HCT116 (cell line): ENCODE measurements around the gene CERS3. TPM values are rescaled to one million over a fixed set of nuclear protein-coding genes. Genes with fewer than 3 reads are reported as not detected.

ENCODE experiments used
- ATAC-seq: fragments of 200-7000 bp; cut with Tn5 transposase; 2 replicates; pipeline ENCODE4 v1.9.1; 2020; ENCODE audit warnings: mild to moderate bottlenecking, moderate library complexity
- BruUV-seq: library from RNA; stranded (reverse); fragments of 400-500 nt; replicated peaks from 2 replicates; lab custom pipeline; 2021; lab: Mats Ljungman, UMichigan
- CTCF ChIA-PET: fragments of 300-600 bp; sonication (Branson Sonifier 250); formaldehyde crosslinking; loops from one replicate; lab custom pipeline; 2021; ENCODE audit warnings: antibody characterized with exemption; lab: Charles Lee
- POLR2A ChIA-PET: fragments of 300-600, 350-600 bp; sonication (Branson Sonifier 250); formaldehyde crosslinking; loops from one replicate; lab custom pipeline; 2021; ENCODE audit warnings: antibody characterized with exemption; lab: Charles Lee
- RAD21 ChIA-PET, 2 experiments: fragments of 300-600 bp; sonication (Branson Sonifier 250); formaldehyde crosslinking; loops; one replicate each; lab custom pipeline; 2023; ENCODE audit warnings: low total read pairs in 2 of 2; ENCODE audit not compliant: uncharacterized antibody in 2 of 2, unreplicated experiment in 2 of 2, low non-redundant PET in 1 of 2; lab: Charles Lee
- DNase-seq: peaks from one replicate; pipeline ENCODE4 v3.0.0-alpha.2; 2010; ENCODE audit warnings: low read depth, low spot score
- H2AFZ ChIP-seq: fragments of 200-600 bp; shearing (Covaris generic), sonication (generic); 2 replicates; pipeline ENCODE4 v1.6.1; 2017; ENCODE audit warnings: low read depth, mixed run types, mixed read lengths, antibody characterized with exemption, low read length; ENCODE audit not compliant: poor library complexity, severe bottlenecking
- H3K27ac ChIP-seq: 2 replicates; pipeline ENCODE4 v1.5.1; 2012; ENCODE audit warnings: low read depth, low read length
- H3K27me3 ChIP-seq: fragments of 200-600 bp; sonication (generic); 2 replicates; pipeline ENCODE4 v1.6.1; 2016; ENCODE audit warnings: mixed run types, low read length, mixed read lengths; ENCODE audit not compliant: insufficient read depth
- H3K36me3 ChIP-seq, 2 experiments: fragments of 200-500 bp in 1 of 2; fragments of 200-600 bp in 1 of 2; sonication (Bioruptor generic) in 1 of 2; sonication (generic) in 1 of 2; 2 replicates each; pipeline versions ENCODE4 v1.5.1 to v1.6.1; 2014 to 2016; ENCODE audit warnings: low read length in 2 of 2, inconsistent platforms in 1 of 2, mixed read lengths in 1 of 2, mixed run types in 1 of 2; ENCODE audit not compliant: insufficient read depth in 2 of 2, control insufficient read depth in 1 of 2
- H3K4me1 ChIP-seq, 2 experiments: fragments of 200-600 bp in 1 of 2; sonication (generic) in 1 of 2; 2 replicates each; pipeline versions ENCODE4 v1.5.1 to v1.6.1; 2012 to 2017; ENCODE audit warnings: low read length in 2 of 2, inconsistent platforms in 1 of 2, mild to moderate bottlenecking in 1 of 2, mixed read lengths in 1 of 2, mixed run types in 1 of 2, moderate library complexity in 1 of 2; ENCODE audit not compliant: insufficient read depth in 2 of 2, control insufficient read depth in 1 of 2
- H3K4me2 ChIP-seq: fragments of 200-600 bp; sonication (generic); 2 replicates; pipeline ENCODE4 v1.6.1; 2017; ENCODE audit warnings: mixed run types, low read length, mixed read lengths
- H3K4me3 ChIP-seq, 2 experiments: fragments of 200-600 bp in 1 of 2; sonication (generic) in 1 of 2; replicated peaks in 1 of 2; 2 replicates each; pipeline ENCODE4 v1.5.1; 2011 to 2016; ENCODE audit warnings: low read length in 2 of 2, control low read depth in 1 of 2, low read depth in 1 of 2, mild to moderate bottlenecking in 1 of 2, mixed read lengths in 1 of 2, mixed run types in 1 of 2
- H3K79me2 ChIP-seq: fragments of 200-600 bp; sonication (generic); 2 replicates; pipeline ENCODE4 v1.6.1; 2017; ENCODE audit warnings: mild to moderate bottlenecking, mixed run types, low read length, moderate library complexity, mixed read lengths; ENCODE audit not compliant: insufficient read depth
- H3K9ac ChIP-seq: fragments of 200-600 bp; sonication (generic); 2 replicates; pipeline ENCODE4 v1.6.1; 2016; ENCODE audit warnings: low read length, mixed read lengths
- H3K9me2 ChIP-seq: fragments of 200-600 bp; sonication (generic), shearing (Covaris generic); 2 replicates; pipeline ENCODE4 v1.6.1; 2017; ENCODE audit warnings: mixed run types, mild to moderate bottlenecking, moderate library complexity; ENCODE audit not compliant: insufficient read depth
- H3K9me3 ChIP-seq, 2 experiments: fragments of 200-500 bp in 1 of 2; fragments of 200-600 bp in 1 of 2; sonication (Bioruptor generic) in 1 of 2; sonication (generic) in 1 of 2; 2 replicates each; pipeline ENCODE4 v1.6.1; 2014 to 2017; ENCODE audit warnings: low read length in 2 of 2, mixed read lengths in 2 of 2, inconsistent platforms in 1 of 2, low read depth in 1 of 2, mild to moderate bottlenecking in 1 of 2, mixed run types in 1 of 2, moderate library complexity in 1 of 2; ENCODE audit not compliant: control insufficient read depth in 1 of 2, insufficient read depth in 1 of 2
- H4K20me1 ChIP-seq: fragments of 200-600 bp; sonication (generic), shearing (Covaris generic); 2 replicates; pipeline ENCODE4 v1.6.1; 2017; ENCODE audit warnings: mixed run types, mild to moderate bottlenecking, moderate library complexity; ENCODE audit not compliant: insufficient read depth
- CBX3 ChIP-seq: IDR thresholded peaks from 2 replicates; pipeline ENCODE4 v1.6.1; 2012; ENCODE audit warnings: low read depth
- ELF1 ChIP-seq: IDR thresholded peaks from 2 replicates; pipeline ENCODE4 v1.6.1; 2012; ENCODE audit warnings: low read depth, borderline replicate concordance
- EZH2 ChIP-seq: fragments of 200-600 bp; sonication (generic); IDR thresholded peaks from 2 replicates; pipeline ENCODE4 v1.6.1; 2017; ENCODE audit warnings: antibody characterized with exemption, mixed run types
- EZH2phosphoT487 ChIP-seq: fragments of 200-600 bp; IDR thresholded peaks from 2 replicates; pipeline ENCODE4 v1.6.1; 2018; ENCODE audit warnings: antibody characterized with exemption, borderline replicate concordance
- FOSL1 ChIP-seq: IDR thresholded peaks from 2 replicates; pipeline ENCODE4 v1.6.1; 2012; ENCODE audit warnings: low read depth
- POLR2A ChIP-seq: IDR thresholded peaks from 2 replicates; pipeline ENCODE4 v1.7.0; 2011; ENCODE audit warnings: borderline replicate concordance; ENCODE audit not compliant: insufficient read depth, insufficient read length; ENCODE audit errors: extremely low read depth
- SIN3A ChIP-seq: IDR thresholded peaks from 2 replicates; pipeline ENCODE4 v1.6.1; 2012; ENCODE audit warnings: low read depth
- YY1 ChIP-seq: IDR thresholded peaks from 2 replicates; pipeline ENCODE4 v1.6.1; 2011; ENCODE audit warnings: low read length, low read depth, moderate library complexity, mild to moderate bottlenecking; ENCODE audit not compliant: insufficient replicate concordance; ENCODE audit errors: extremely low read depth
- intact Hi-C: fragments of 100-400 bp; cut with micrococcal nuclease; formaldehyde crosslinking; loops from 2 replicates; pipeline ENCODE4 v1.10.0; 2022
- total RNA-seq: library from RNA; stranded (reverse); gene quantifications from one replicate; pipeline ENCODE4 v1.2.1, GENCODE V29; 2021; ENCODE audit not compliant: unreplicated experiment
- TF ChIP-seq, protein P1 (sequence below), 3 experiments: fragments of 200-600 bp in 1 of 3; sonication (generic) in 1 of 3; IDR thresholded peaks in 2 of 3; conservative IDR thresholded peaks in 1 of 3; 2 replicates each; pipeline ENCODE4 v1.5.1; 2012 to 2017; ENCODE audit warnings: low read depth in 2 of 3, low read length in 2 of 3, antibody characterized with exemption in 1 of 3, borderline replicate concordance in 1 of 3, control low read depth in 1 of 3, mild to moderate bottlenecking in 1 of 3, mixed read lengths in 1 of 3, mixed run types in 1 of 3, moderate library complexity in 1 of 3; ENCODE audit not compliant: insufficient read depth in 1 of 3
- TF ChIP-seq, protein P2 (sequence below): IDR thresholded peaks from 2 replicates; pipeline ENCODE4 v1.6.1; 2011; ENCODE audit warnings: mild to moderate bottlenecking, low read length, moderate library complexity; ENCODE audit not compliant: insufficient replicate concordance; ENCODE audit errors: extremely low read depth

Gene CERS3
- total RNA-seq, 1 experiment from 2014 or later = not detected

DNA sequence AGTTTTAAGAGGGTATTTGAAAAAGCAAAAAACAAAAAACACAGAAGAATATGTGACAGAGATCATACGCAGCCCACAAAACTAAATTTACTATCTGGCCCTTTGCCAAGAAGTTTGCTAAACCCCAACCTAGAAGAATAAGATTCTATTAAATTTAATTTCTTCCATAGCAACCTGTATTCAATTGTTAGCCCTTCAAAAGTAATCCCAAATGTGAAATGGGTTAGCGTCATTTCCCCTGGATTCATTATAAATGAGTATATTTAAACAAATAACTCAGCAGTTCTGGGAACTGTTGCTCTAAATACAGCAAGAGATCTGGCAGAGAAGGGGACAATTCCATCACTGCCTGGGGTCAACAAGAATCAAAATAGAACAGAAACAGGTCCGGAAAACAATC is 56.8 kb downstream of the CERS3 start:
- intact Hi-C loops = no loop called here
- ChIA-PET CTCF (no interaction called here), POLR2A (no interaction called here), RAD21 (no interaction called here)
- Histone ChIP-seq H3K4me3 (no peak overlapping the region), H3K27ac (no peak overlapping the region), H2AFZ (no peak overlapping the region), H3K79me2 (no peaks in the 10 kb centered on the region), H3K9me3 (no peaks in the 10 kb centered on the region), H3K9me2 (no peaks in the 10 kb centered on the region), H3K36me3 (no peaks in the 10 kb centered on the region), H3K4me2 (no peak overlapping the region), H4K20me1 (no peaks in the 10 kb centered on the region), H3K4me1 (no peaks in the 10 kb centered on the region), H3K9ac (no peak overlapping the region), H3K27me3 (no peaks in the 10 kb centered on the region)
- TF ChIP-seq, protein P1, sequence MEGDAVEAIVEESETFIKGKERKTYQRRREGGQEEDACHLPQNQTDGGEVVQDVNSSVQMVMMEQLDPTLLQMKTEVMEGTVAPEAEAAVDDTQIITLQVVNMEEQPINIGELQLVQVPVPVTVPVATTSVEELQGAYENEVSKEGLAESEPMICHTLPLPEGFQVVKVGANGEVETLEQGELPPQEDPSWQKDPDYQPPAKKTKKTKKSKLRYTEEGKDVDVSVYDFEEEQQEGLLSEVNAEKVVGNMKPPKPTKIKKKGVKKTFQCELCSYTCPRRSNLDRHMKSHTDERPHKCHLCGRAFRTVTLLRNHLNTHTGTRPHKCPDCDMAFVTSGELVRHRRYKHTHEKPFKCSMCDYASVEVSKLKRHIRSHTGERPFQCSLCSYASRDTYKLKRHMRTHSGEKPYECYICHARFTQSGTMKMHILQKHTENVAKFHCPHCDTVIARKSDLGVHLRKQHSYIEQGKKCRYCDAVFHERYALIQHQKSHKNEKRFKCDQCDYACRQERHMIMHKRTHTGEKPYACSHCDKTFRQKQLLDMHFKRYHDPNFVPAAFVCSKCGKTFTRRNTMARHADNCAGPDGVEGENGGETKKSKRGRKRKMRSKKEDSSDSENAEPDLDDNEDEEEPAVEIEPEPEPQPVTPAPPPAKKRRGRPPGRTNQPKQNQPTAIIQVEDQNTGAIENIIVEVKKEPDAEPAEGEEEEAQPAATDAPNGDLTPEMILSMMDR (IDR thresholded peaks at IDR 0.05 in 2 of 3, conservative IDR thresholded peaks at IDR 0.05 in 1 of 3; ENCODE audit: borderline replicate concordance in 1 of 3, insufficient read depth in 1 of 3, low read depth in 2 of 3, low read length in 2 of 3) = no peak
- TF ChIP-seq CBX3 = no peak
- no peak for TF ChIP-seq SIN3A
- no peak for TF ChIP-seq EZH2
- TF ChIP-seq EZH2phosphoT487 = no peak
- TF ChIP-seq, protein P2, sequence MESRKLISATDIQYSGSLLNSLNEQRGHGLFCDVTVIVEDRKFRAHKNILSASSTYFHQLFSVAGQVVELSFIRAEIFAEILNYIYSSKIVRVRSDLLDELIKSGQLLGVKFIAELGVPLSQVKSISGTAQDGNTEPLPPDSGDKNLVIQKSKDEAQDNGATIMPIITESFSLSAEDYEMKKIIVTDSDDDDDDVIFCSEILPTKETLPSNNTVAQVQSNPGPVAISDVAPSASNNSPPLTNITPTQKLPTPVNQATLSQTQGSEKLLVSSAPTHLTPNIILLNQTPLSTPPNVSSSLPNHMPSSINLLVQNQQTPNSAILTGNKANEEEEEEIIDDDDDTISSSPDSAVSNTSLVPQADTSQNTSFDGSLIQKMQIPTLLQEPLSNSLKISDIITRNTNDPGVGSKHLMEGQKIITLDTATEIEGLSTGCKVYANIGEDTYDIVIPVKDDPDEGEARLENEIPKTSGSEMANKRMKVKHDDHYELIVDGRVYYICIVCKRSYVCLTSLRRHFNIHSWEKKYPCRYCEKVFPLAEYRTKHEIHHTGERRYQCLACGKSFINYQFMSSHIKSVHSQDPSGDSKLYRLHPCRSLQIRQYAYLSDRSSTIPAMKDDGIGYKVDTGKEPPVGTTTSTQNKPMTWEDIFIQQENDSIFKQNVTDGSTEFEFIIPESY = no peak
- no peak for TF ChIP-seq ELF1
- no peak for TF ChIP-seq FOSL1
- TF ChIP-seq POLR2A = no peak
- TF ChIP-seq YY1 = no peak
- no TSS peak for BruUV-seq
- DNase-seq = no peak
- no peak for ATAC-seq
